Thymus (tissue), 11 donors: ENCODE results near the gene ITGA1. TPM values are rescaled to one million over a fixed set of nuclear protein-coding genes. Genes with fewer than 3 reads are reported as not detected.
A peak's percentile ranks its signal among the peaks of the same experiment; 100 is the strongest.

Experiments
- DNase-seq, 9 donors: peaks; one replicate each; pipeline ENCODE4 v3.0.0-alpha.2; 2013; ENCODE audit warnings: low spot score in 9 of 9, low read depth in 6 of 9, missing footprints in 1 of 9
- H3K27ac ChIP-seq, 2 donors: one replicate each; pipeline ENCODE4 v1.5.1; 2013; ENCODE audit warnings: control low read depth in 1 of 2, low read depth in 1 of 2, low read length in 1 of 2, mild to moderate bottlenecking in 1 of 2, moderate library complexity in 1 of 2
- H3K27me3 ChIP-seq, 2 donors: one replicate each; pipeline ENCODE4 v1.5.1; 2013; ENCODE audit warnings: low read length in 1 of 2; ENCODE audit not compliant: control insufficient read depth in 2 of 2, insufficient read depth in 1 of 2
- H3K36me3 ChIP-seq, 2 donors: one replicate each; pipeline ENCODE4 v1.5.1; 2013; ENCODE audit warnings: low read length in 1 of 2, mild to moderate bottlenecking in 1 of 2, moderate library complexity in 1 of 2; ENCODE audit not compliant: control insufficient read depth in 2 of 2, insufficient read depth in 2 of 2
- H3K4me1 ChIP-seq, 2 donors: one replicate each; pipeline ENCODE4 v1.5.1; 2013; ENCODE audit warnings: low read length in 2 of 2; ENCODE audit not compliant: control insufficient read depth in 2 of 2, insufficient read depth in 2 of 2
- H3K4me3 ChIP-seq, 2 donors: one replicate each; pipeline ENCODE4 v1.5.1; 2013; ENCODE audit warnings: low read length in 2 of 2, control low read depth in 1 of 2, mild to moderate bottlenecking in 1 of 2
- H3K9me3 ChIP-seq, 2 donors: one replicate each; pipeline ENCODE4 v1.5.1; 2013; ENCODE audit warnings: low read length in 1 of 2, mild to moderate bottlenecking in 1 of 2; ENCODE audit not compliant: control insufficient read depth in 2 of 2, insufficient read depth in 1 of 2
- WGBS: extraction: QIAGEN DNeasy Blood & Tissue Kit; methylation state at CpG from one replicate; pipeline ENCODE4 v1.1.7; 2013; 5-methylcytosine and 5-hydroxymethylcytosine counted together
- polyA plus RNA-seq: library from polyadenylated mRNA; stranded (reverse); fragments of 200-250 nt; gene quantifications from one replicate; pipeline ENCODE4 v1.2.3, GENCODE V29; 2013
- total RNA-seq: library from RNA; stranded (reverse); fragments of 120-200 nt; gene quantifications from one replicate; pipeline ENCODE4 v1.2.4, GENCODE V29; 2013
- donor health status: healthy.

Gene ITGA1
- total and polyA plus RNA-seq, 2 donors, result 4.7 to 9.5 TPM

- 93% methylated on average over 1 of the region's 1 CpG for WGBS
- H3K27ac ChIP-seq, result no peak overlapping the region
Measured at GRCh38 chr5:52996979-52997378, 209.3 kb downstream of the ITGA1 start.

GRCh38 chr5:52997424-52997823 is 209.7 kb downstream of the ITGA1 start:
- no peak for DNase-seq
- 95% methylated on average over 6 of the region's 6 CpGs for WGBS
- no peak overlapping the region for H3K27ac ChIP-seq
- no peaks in the 10 kb centered on the region for H3K27me3 ChIP-seq
- no peaks in the 10 kb centered on the region for H3K4me1 ChIP-seq
- H3K9me3 ChIP-seq, result no peaks in the 10 kb centered on the region
- no peak overlapping the region for H3K4me3 ChIP-seq
- no peaks in the 10 kb centered on the region for H3K36me3 ChIP-seq

More at GRCh38 chr5:52996979-52997378, 209.3 kb downstream of the ITGA1 start:
- Histone ChIP-seq H3K36me3 (no peaks in the 10 kb centered on the region), H3K27me3 (peaks cover 0 to 3% of the 10 kb centered on the region in 2 donors), H3K9me3 (no peaks in the 10 kb centered on the region), H3K4me1 (no peaks in the 10 kb centered on the region), H3K4me3 (no peak overlapping the region)
- DNase-seq, result no peak

- no peaks in the 10 kb centered on the region for H3K36me3 ChIP-seq
- no peaks in the 10 kb centered on the region for H3K4me1 ChIP-seq
- H3K27ac ChIP-seq, result no peak overlapping the region
- 81% methylated on average over 2 of the region's 2 CpGs for WGBS
- no peak for DNase-seq
- no peaks in the 10 kb centered on the region for H3K9me3 ChIP-seq
- no peak overlapping the region for H3K4me3 ChIP-seq
- H3K27me3 ChIP-seq, result no peaks in the 10 kb centered on the region
Measured at GRCh38 chr5:52998552-52999313, 211.0 kb downstream of the ITGA1 start.

- 96% methylated on average over 1 of the region's 1 CpG for WGBS
- Histone ChIP-seq H3K4me1 (no peaks in the 10 kb centered on the region), H3K36me3 (no peaks in the 10 kb centered on the region), H3K4me3 (no peak overlapping the region), H3K9me3 (no peaks in the 10 kb centered on the region), H3K27me3 (no peaks in the 10 kb centered on the region), H3K27ac (no peak overlapping the region)
- DNase-seq, result no peak
Measured at GRCh38 chr5:52999344-52999949, 211.7 kb downstream of the ITGA1 start.

- 97% methylated on average over 4 of the region's 4 CpGs for WGBS
- no peaks in the 10 kb centered on the region for H3K27me3 ChIP-seq
- H3K9me3 ChIP-seq, result no peaks in the 10 kb centered on the region
- H3K27ac ChIP-seq, result no peak overlapping the region
- no peaks in the 10 kb centered on the region for H3K4me1 ChIP-seq
- H3K4me3 ChIP-seq, result no peak overlapping the region
- no peak for DNase-seq
- no peaks in the 10 kb centered on the region for H3K36me3 ChIP-seq
Measured at GRCh38 chr5:53001541-53001940, 213.8 kb downstream of the ITGA1 start.

GRCh38 chr5:53002491-53002890 is 214.8 kb downstream of the ITGA1 start:
- Histone ChIP-seq H3K27me3 (no peaks in the 10 kb centered on the region), H3K9me3 (no peaks in the 10 kb centered on the region), H3K4me1 (no peaks in the 10 kb centered on the region), H3K27ac (no peak overlapping the region), H3K4me3 (no peak overlapping the region), H3K36me3 (no peaks in the 10 kb centered on the region)
- DNase-seq, result no peak
- 89% methylated on average over 1 of the region's 1 CpG for WGBS

GRCh38 chr5:53003144-53003543 is 215.4 kb downstream of the ITGA1 start:
- Histone ChIP-seq H3K9me3 (no peaks in the 10 kb centered on the region), H3K36me3 (no peaks in the 10 kb centered on the region), H3K4me3 (no peak overlapping the region), H3K4me1 (no peaks in the 10 kb centered on the region), H3K27me3 (no peaks in the 10 kb centered on the region), H3K27ac (no peak overlapping the region)
- 98% methylated on average over 1 of the region's 1 CpG for WGBS
- DNase-seq, result no peak

- 71% methylated on average over 4 of the region's 4 CpGs for WGBS
- peak overlapping the region in 1 of 2 donors; percentile 39 for H3K27ac ChIP-seq
Measured at GRCh38 chr5:53006911-53007890, 219.5 kb downstream of the ITGA1 start.

GRCh38 chr5:53008751-53009150 is 221.0 kb downstream of the ITGA1 start:
- Histone ChIP-seq H3K27me3 (no peaks in the 10 kb centered on the region), H3K27ac (no peak overlapping the region), H3K9me3 (no peaks in the 10 kb centered on the region), H3K4me3 (no peak overlapping the region), H3K36me3 (no peaks in the 10 kb centered on the region), H3K4me1 (no peaks in the 10 kb centered on the region)
- DNase-seq, result no peak
- 34% methylated on average over 1 of the region's 1 CpG for whole genome bisulfite sequencing

More at GRCh38 chr5:53006911-53007890, 219.5 kb downstream of the ITGA1 start:
- no peak for DNase-seq
- Histone ChIP-seq H3K27me3 (no peaks in the 10 kb centered on the region), H3K9me3 (no peaks in the 10 kb centered on the region), H3K4me1 (no peaks in the 10 kb centered on the region), H3K4me3 (no peak overlapping the region), H3K36me3 (no peaks in the 10 kb centered on the region)
